PFSK-1 (cell line): ENCODE results near the gene ZBTB39. TPM values are rescaled to one million over a fixed set of nuclear protein-coding genes. Genes with fewer than 3 reads are reported as not detected.

ENCODE experiments used
- FOXP2 ChIP-seq: optimal IDR thresholded peaks from 2 replicates; pipeline ENCODE3; 2011; ENCODE audit warnings: borderline replicate concordance, control low read depth, inconsistent platforms; ENCODE audit not compliant: insufficient read depth; ENCODE audit errors: extremely low read length, extremely low read depth
- POLR2AphosphoS5 ChIP-seq: IDR thresholded peaks from 2 replicates; pipeline ENCODE4 v1.6.1; 2012; ENCODE audit warnings: low read depth, mild to moderate bottlenecking, control low read depth, low read length, moderate library complexity
- REST ChIP-seq, 2 experiments: IDR thresholded peaks; 2 replicates each; pipeline versions ENCODE4 v1.6.1 to v1.8.0; 2011 to 2012; ENCODE audit warnings: low read depth in 2 of 2, low read length in 2 of 2, control low read depth in 1 of 2, inconsistent platforms in 1 of 2, mild to moderate bottlenecking in 1 of 2, moderate library complexity in 1 of 2; ENCODE audit not compliant: insufficient read depth in 1 of 2
- SIN3A ChIP-seq: IDR thresholded peaks from 2 replicates; pipeline ENCODE4 v1.6.1; 2012; ENCODE audit warnings: mild to moderate bottlenecking, low read length, moderate library complexity, borderline replicate concordance; ENCODE audit not compliant: insufficient read depth
- TAF1 ChIP-seq: IDR thresholded peaks from 2 replicates; pipeline ENCODE4 v1.6.1; 2012; ENCODE audit warnings: low read length, control low read depth, borderline replicate concordance; ENCODE audit not compliant: insufficient read depth
- polyA plus RNA-seq: library from polyadenylated mRNA; unstranded; fragments of >200 nt; gene quantifications from one replicate; pipeline ENCODE4 v1.2.1, GENCODE V29; 2012; ENCODE audit warnings: low read depth, missing spikeins; ENCODE audit not compliant: insufficient read length

ZBTB39 gene
- polyA plus RNA-seq = 6.8 TPM

- TF ChIP-seq SIN3A (no peak), FOXP2 (peak; percentile 40), TAF1 (0 out of 2 replicates have a peak, but pooled peaks have one; percentile 22), REST (IDR thresholded peaks at IDR 0.05; ENCODE audit: insufficient read depth in 1 of 2, low read depth in 2 of 2, low read length in 2 of 2) (no peak), POLR2AphosphoS5 (no peak)
Observed at GRCh38 chr12:57005980-57006808, at the start of gene ZBTB39. TSS of gene ZBTB39 (minus strand) at chr12:57006546. CDS start at chr12:57004917, 1,629 bp downstream.

- no peak for TF ChIP-seq TAF1
- no peak for TF ChIP-seq FOXP2
- TF ChIP-seq REST (IDR thresholded peaks at IDR 0.05; ENCODE audit: insufficient read depth in 1 of 2, low read depth in 2 of 2, low read length in 2 of 2) = no peak
- no peak for TF ChIP-seq POLR2AphosphoS5
- TF ChIP-seq SIN3A = no peak
Observed at GRCh38 chr12:57055824-57056223, 49.5 kb upstream of the ZBTB39 start.

- no peak for TF ChIP-seq REST (IDR thresholded peaks at IDR 0.05; ENCODE audit: insufficient read depth in 1 of 2, low read depth in 2 of 2, low read length in 2 of 2)
- TF ChIP-seq TAF1 = no peak
- TF ChIP-seq SIN3A = no peak
- no peak for TF ChIP-seq POLR2AphosphoS5
- no peak for TF ChIP-seq FOXP2
Observed at GRCh38 chr12:57051011-57051410, 44.7 kb upstream of the ZBTB39 start.

GRCh38 chr12:57049890-57050289 is 43.5 kb upstream of the ZBTB39 start, which contains the start of gene MYO1A:
TSS of gene MYO1A (minus strand) at chr12:57050129. CDS start at chr12:57048323, 1,806 bp downstream.
- TF ChIP-seq REST (IDR thresholded peaks at IDR 0.05; ENCODE audit: insufficient read depth in 1 of 2, low read depth in 2 of 2, low read length in 2 of 2) (peak; percentile 92 to 95), FOXP2 (no peak)
